ENCODE data around the gene F8A1. TPM values are rescaled to one million over a fixed set of nuclear protein-coding genes. Genes with fewer than 3 reads are reported as not detected.
"Not testable (repeated sequence)": the region's sequence is repeated elsewhere in the genome, so short reads cannot be mapped to it uniquely, and the experiment has no call there.

The F8A1 gene
- 10 to 100 TPM in 2 of 4 donors, 1 to 10 TPM in 1, not detected in 1; 1.8 to 18.1 (median 10.0) TPM for total RNA-seq

DNA sequence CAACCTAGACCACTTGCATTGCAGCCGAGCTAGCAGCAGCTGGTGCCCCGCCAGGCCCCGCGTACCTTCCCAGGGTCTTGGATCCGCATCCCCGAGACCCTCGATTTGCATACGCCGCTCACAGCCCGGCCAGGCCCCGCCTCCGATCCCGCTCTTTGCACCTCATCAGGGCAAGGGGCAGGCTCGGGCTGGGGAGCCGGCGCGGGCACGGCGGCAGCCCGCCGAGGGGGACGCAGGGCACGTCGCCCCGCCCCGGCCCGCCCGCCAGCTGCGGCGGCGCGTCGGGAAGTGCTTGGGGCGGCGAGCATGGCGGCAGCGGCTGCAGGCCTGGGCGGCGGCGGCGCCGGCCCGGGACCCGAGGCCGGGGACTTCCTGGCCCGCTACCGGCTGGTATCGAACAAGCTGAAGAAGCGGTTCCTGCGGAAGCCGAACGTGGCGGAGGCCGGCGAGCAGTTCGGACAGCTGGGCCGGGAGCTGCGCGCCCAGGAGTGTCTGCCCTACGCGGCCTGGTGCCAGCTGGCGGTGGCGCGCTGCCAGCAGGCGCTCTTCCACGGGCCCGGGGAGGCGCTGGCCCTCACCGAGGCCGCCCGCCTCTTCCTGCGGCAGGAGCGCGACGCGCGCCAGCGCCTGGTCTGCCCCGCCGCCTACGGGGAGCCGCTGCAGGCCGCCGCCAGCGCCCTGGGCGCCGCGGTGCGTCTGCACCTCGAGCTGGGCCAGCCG, at the start of gene F8A1:
Gene F8A1 (plus strand): TSS at position 287 of the 720 bp plus-strand sequence. CDS start 20 bp downstream, at position 307.
- not testable (repeated sequence) for H3K27me3 ChIP-seq
- peak within 1 kb of the TSS in 1 of 4 donors; percentile 22 for H3K4me3 ChIP-seq

GRCh38 chrX:154840856-154841255, 45.3 kb upstream of the F8A1 start:
- Histone ChIP-seq H3K36me3 (no peaks in the 10 kb centered on the region), H3K4me3 (no peak overlapping the region), H3K27me3 (no peaks in the 10 kb centered on the region), H3K4me1 (no peaks in the 10 kb centered on the region), H3K9me3 (no peaks in the 10 kb centered on the region), H3K27ac (no peak overlapping the region)
- 80 to 95% methylated on average over 2 of the region's 2 CpGs for WGBS, 2 donors (ENCODE audit: low coverage in 1 of 2)
- TF ChIP-seq CTCF (IDR thresholded peaks at IDR 0.05) = peak; percentile 20 to 54 (median 43)
- TF ChIP-seq EP300 (IDR thresholded peaks at IDR 0.05; ENCODE audit: low read depth) = no peak
- DNase-seq = no peak
- intact Hi-C loops (cut with DNase I; ENCODE audit: low total_unique reads) = no loop called here
- in situ Hi-C loops (cut with MboI; ENCODE audit: low pct_ligation_motif_present in 1 of 4, low pct_unique_long_range_greater_than_20kb in 1 of 4, low sequenced_read_pairs in 3 of 4) = loop anchor here in 2 of 4 donors (25.0 kb wide), 2 partner anchors 104 to 254 kb away; partner anchors contain the start of gene CTAG1A (in 2 of the 2)

More for the DNA sequence above, at the start of gene F8A1:
- intact Hi-C loops (cut with DNase I; ENCODE audit: low total_unique reads); H3K9me3 ChIP-seq; DNase-seq; in situ Hi-C loops (cut with MboI; ENCODE audit: low pct_ligation_motif_present in 1 of 4, low pct_unique_long_range_greater_than_20kb in 1 of 4, low sequenced_read_pairs in 3 of 4); H3K36me3 ChIP-seq; H3K4me1 ChIP-seq: not testable (repeated sequence)
- no CpG with 5 or more reads among the region's 91 CpGs for WGBS, 2 donors (ENCODE audit: low coverage in 1 of 2)
- peak within 1 kb of the TSS in 1 of 4 donors; percentile 39 for H3K27ac ChIP-seq

GRCh38 chrX:154850957-154851611, 35.1 kb upstream of the F8A1 start:
- intact Hi-C loops (cut with DNase I; ENCODE audit: low total_unique reads) = no loop called here
- TF ChIP-seq CTCF (IDR thresholded peaks at IDR 0.05) (no peak), POLR2AphosphoS5 (IDR thresholded peaks at IDR 0.05) (no peak), EP300 (IDR thresholded peaks at IDR 0.05; ENCODE audit: low read depth) (no peak), POLR2A (IDR thresholded peaks at IDR 0.05) (no peak)

GRCh38 chrX:154855256-154855655, 30.9 kb upstream of the F8A1 start:
- intact Hi-C loops (cut with DNase I; ENCODE audit: low total_unique reads) = no loop called here
- Histone ChIP-seq H3K4me3 (no peak overlapping the region), H3K9me3 (no peaks in the 10 kb centered on the region), H3K4me1 (no peaks in the 10 kb centered on the region), H3K27me3 (no peaks in the 10 kb centered on the region), H3K36me3 (no peaks in the 10 kb centered on the region), H3K27ac (no peak overlapping the region)
- in situ Hi-C loops (cut with MboI; ENCODE audit: low pct_ligation_motif_present in 1 of 4, low pct_unique_long_range_greater_than_20kb in 1 of 4, low sequenced_read_pairs in 3 of 4) = no loop called here
- no peak for DNase-seq
- no peak for TF ChIP-seq POLR2A (IDR thresholded peaks at IDR 0.05)
- TF ChIP-seq CTCF (IDR thresholded peaks at IDR 0.05) = no peak
- TF ChIP-seq POLR2AphosphoS5 (IDR thresholded peaks at IDR 0.05) = no peak
- TF ChIP-seq EP300 (IDR thresholded peaks at IDR 0.05; ENCODE audit: low read depth) = no peak

More at GRCh38 chrX:154850957-154851611, 35.1 kb upstream of the F8A1 start:
- Histone ChIP-seq H3K9me3 (no peaks in the 10 kb centered on the region), H3K4me1 (no peaks in the 10 kb centered on the region), H3K4me3 (no peak overlapping the region), H3K27ac (no peak overlapping the region), H3K36me3 (no peaks in the 10 kb centered on the region), H3K27me3 (no peaks in the 10 kb centered on the region)
- in situ Hi-C loops (cut with MboI; ENCODE audit: low pct_ligation_motif_present in 1 of 4, low pct_unique_long_range_greater_than_20kb in 1 of 4, low sequenced_read_pairs in 3 of 4) = no loop called here
- 83% methylated on average over 1 of the region's 1 CpG; no CpG with 5 or more reads in 1 of the 2 donors for WGBS, 2 donors (ENCODE audit: low coverage in 1 of 2)
- DNase-seq = no peak

GRCh38 chrX:154868522-154868921, 17.6 kb upstream of the F8A1 start:
- DNase-seq; H3K27me3 ChIP-seq; in situ Hi-C loops (cut with MboI; ENCODE audit: low pct_ligation_motif_present in 1 of 4, low pct_unique_long_range_greater_than_20kb in 1 of 4, low sequenced_read_pairs in 3 of 4); intact Hi-C loops (cut with DNase I; ENCODE audit: low total_unique reads); H3K4me1 ChIP-seq; H3K36me3 ChIP-seq; H3K9me3 ChIP-seq; H3K4me3 ChIP-seq; H3K27ac ChIP-seq: not testable (repeated sequence)

Data from transverse colon (tissue), 4 donors.